NCI-H187 treated with DMSO at 0.1 percent for 48 hours (cell line): ENCODE data around the gene HDAC10.

ENCODE experiments used
- DNase-seq: peaks from one replicate; lab custom pipeline; 2025; lab: John Stamatoyannopoulos, UW

HDAC10 gene

DNA sequence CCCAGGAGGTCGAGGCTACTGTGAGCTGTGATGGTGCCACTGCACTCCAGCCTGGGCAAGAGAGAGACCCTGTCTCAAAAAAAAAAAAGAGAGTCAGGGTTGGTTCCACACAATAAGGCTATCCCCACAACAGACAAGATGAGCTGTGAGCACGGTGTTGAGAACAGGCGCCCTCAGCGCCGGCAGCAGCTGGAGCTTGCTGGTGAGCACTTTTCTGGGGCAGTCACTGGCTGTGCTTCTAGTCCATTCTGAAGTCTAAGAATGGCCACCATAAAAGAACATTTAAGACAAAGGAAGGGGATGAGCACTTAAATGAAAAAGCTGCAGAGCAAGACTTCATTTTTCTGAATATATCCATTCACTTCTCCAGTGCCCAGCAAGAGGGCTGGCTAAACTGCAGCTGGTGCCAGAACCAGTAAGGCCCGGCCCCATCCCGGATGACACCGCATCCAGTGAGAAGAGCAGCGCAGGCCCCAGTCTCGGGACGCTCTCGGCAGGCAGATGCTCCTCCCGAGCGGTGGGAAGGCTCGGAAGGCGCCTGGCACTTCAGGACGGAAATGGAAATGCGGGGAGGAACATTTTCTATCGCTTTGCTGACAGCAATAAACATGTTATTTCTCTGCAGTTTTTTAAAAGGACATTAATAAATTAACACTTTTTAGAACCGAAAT, 18.4 kb downstream of the HDAC10 start:
- DNase-seq, result no peak

GRCh38 chr22:50229370-50229769, 21.7 kb downstream of the HDAC10 start:
- DNase-seq, result no peak

- DNase-seq, result no peak
Measured at GRCh38 chr22:50228366-50228765, 22.7 kb downstream of the HDAC10 start.

- DNase-seq, result no peak
Measured at GRCh38 chr22:50227579-50228215, 23.4 kb downstream of the HDAC10 start.

DNA sequence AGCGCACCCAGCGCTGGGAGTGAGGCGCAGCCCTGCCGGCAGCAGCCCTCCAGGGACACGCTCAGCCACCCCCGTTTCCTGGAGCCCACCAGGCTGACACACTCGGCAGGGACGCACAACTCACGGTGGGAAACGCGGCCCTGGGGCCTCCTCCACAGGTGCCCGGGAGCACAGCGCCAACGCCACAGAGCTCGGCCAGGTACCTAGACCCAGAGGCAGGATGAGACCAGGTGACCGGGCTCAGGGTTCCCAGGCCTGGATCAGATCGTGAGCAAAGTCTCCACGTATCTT, 24.2 kb downstream of the HDAC10 start:
- DNase-seq, result no peak

- no peak for DNase-seq
Measured at GRCh38 chr22:50226063-50226874, 24.8 kb downstream of the HDAC10 start.

DNA sequence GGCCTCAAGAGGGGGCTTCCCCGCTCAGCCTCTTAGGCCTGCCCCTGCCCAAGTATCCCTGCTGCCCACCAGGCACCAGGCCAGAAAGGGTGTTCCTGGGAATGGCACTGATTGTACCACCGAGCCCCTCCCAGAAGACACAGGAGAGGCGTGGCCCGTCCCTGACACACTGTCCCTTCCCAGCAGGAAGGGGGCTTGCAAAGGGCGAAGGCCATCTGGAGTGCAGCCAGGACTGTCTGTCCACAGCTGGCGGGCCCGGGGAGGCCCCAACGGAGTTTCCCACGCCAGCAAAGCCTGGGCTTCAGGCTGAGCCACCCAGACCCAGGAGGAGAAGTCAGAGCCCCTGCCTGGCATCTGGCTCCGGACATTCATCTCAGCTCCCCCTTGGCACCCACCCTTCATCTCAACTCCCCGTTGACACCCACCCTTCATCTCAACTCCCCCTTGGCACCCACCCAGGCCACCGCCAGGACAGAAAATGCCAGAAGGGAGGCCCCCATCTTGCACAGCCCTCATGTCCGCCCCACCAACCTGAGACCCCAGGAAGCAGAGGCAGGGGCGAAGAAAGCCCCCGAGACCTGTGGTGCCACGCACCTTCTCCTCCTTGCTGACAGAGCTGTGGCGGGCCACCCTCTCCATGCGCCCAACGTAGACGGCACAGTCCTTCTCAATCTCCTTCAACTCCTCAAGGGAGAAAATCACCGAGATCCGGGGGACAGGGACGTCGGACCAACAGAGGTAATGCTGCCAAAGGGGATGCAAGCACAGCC, 25.7 kb downstream of the HDAC10 start:
- DNase-seq, result no peak

DNA sequence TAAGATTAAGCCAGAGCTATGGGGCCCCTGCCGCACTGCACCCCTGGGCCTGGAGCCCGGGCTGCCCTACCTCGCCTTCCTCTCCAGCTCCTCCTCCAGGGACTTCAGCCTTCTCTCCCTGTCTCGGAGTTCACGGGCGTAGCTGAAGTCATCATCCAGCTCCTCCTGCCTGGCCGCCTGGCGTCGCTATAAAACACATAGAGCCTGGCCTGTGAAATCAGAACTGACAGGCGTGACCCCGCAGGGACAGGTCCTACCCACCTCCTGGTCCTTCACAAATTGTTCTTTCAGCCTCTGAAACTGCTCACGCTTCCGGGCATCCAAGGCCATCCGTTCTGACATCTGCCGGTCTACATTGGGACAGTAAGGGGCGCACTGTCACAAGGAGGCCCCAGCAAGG, 27.0 kb downstream of the HDAC10 start:
- no peak for DNase-seq

- no peak for DNase-seq
Measured at GRCh38 chr22:50222508-50222907, 28.6 kb downstream of the HDAC10 start.

DNA sequence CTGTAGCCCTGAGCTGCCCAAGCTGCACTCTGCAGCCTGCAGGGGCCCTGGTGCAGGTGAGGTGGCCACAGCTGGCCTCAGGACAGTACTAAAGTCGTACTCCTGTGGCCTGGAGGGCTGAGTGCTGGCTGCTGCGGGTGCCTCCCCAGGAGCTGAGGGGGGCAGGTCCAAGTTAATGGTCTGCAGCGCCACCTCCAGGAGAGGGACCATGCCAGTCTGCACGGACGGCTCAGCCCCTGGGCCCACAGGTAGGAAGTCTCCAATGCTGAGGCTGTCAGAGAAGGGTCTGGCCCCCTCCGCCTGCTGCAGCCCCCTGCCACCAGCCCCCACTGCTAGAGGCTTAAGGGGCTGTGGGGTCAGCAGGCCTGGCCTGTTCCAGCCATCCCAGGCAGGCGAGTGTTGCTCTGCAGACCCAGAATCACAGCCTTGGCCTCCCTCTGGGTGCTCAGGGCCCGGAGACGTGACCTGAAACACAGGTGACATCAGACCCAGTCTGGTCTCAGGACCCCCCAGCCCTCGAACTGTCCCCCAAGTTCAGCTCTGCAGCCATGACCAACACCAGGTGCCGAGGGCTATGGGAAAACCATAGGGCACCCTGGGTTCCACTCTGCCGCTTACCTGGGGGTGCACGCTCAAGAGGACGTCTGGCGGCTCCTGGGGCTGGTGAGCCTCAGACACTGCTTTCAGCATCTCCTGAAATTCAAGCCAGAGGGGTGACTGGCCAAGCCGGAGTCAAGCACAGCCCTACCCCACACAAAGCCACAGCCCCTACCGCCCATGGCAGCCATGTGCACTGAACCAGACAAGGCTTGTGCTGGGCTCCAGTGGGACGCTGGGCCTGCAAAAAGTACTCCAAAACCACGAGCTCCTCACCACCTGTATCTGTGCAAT, 29.4 kb downstream of the HDAC10 start:
- no peak for DNase-seq

GRCh38 chr22:50220603-50221409, 30.3 kb downstream of the HDAC10 start:
- DNase-seq, result no peak

DNA sequence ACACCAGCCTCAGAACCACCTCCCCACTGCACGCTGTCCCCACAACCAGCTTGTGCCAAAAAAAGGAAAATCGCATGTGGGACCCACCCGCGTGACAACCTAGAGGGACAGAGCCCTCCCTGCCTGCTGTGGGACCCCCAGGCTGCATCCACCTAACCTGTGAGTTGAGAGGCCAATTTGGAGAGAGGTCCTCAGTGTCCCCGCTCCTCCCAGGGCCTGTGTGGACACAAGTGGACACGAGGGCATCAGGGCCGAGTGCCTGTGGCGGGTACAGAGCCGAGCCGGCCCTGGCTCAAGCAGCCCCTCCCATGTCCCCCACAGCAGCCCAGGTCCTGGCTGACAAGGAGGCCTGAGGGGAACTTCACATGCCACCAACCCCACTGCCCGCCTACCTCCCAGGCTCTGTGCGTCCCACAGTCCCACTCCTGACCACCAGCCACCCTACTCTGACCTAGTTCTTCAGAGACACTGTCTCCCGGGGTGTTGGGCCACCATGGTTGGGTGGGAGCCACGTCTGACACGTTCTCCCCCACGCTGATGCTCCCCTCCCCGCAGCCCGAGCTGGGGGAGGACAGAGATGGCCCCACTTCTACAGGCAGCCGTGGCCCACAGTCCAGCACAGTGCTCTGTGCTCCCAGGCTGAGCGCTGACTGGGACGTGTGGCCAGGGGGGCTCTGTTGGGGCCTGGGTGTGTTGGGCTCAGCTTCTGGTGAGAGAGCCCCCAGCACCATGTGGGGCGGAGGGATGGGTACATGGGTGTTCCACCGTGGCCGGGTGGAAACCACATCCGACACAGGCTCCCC, 31.1 kb downstream of the HDAC10 start:
- DNase-seq, result no peak

GRCh38 chr22:50218996-50219727, 31.9 kb downstream of the HDAC10 start:
- no peak for DNase-seq

GRCh38 chr22:50218153-50218995, 32.7 kb downstream of the HDAC10 start:
- no peak for DNase-seq

GRCh38 chr22:50217543-50218152, 33.4 kb downstream of the HDAC10 start:
- DNase-seq, result no peak

DNA sequence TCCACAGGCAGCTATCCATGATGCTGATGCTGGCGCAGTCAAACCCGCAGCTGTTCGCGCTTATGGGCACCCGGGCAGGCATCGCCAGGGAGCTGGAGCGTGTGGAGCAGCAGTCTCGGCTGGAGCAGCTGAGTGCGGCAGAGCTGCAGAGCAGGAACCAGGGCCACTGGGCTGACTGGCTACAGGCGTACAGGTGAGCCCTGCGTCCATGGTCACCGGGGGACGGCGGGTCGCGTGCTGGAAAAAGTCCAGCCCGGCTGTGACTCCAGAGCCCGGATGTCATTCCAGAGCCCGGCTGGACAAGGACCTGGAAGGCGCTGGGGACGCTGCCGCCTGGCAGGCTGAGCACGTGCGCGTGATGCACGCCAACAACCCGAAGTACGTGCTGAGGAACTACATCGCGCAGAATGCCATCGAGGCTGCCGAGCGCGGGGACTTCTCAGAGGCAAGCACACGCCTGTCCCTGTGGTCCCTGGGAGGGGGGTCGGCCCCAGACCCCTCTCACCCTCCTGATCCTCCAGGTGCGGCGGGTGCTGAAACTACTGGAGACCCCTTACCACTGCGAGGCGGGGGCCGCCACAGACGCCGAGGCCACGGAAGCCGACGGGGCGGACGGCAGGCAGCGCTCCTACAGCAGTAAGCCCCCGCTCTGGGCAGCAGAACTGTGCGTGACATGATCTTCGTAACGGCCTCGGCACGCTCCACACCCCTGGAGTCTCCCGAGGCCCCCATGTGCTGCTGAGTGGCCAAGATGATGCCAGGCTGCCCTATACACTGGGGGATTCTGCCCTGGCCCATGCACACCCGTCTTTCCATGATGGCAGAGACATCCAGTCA, 34.2 kb downstream of the HDAC10 start:
- no peak for DNase-seq
